Endothelial cell of umbilical vein (primary cell): ENCODE results near the gene WIPF3.

Source experiments
- EZH2 ChIP-seq: IDR thresholded peaks from 2 replicates; pipeline ENCODE4 v1.6.1; 2012; ENCODE audit warnings: borderline replicate concordance, low read depth, mild to moderate bottlenecking, moderate library complexity, low read length, inconsistent platforms; ENCODE audit not compliant: severe bottlenecking
- FOS ChIP-seq: IDR thresholded peaks from 2 replicates; pipeline ENCODE4 v1.6.1; 2011; ENCODE audit warnings: mild to moderate bottlenecking, low read length, moderate library complexity, borderline replicate concordance; ENCODE audit not compliant: insufficient read depth
- JUN ChIP-seq: IDR thresholded peaks from 2 replicates; pipeline ENCODE4 v1.6.1; 2011; ENCODE audit warnings: borderline replicate concordance, low read depth; ENCODE audit not compliant: insufficient read length, insufficient read depth
- POLR2A ChIP-seq: IDR thresholded peaks from 2 replicates; pipeline ENCODE4 v1.6.1; 2012; ENCODE audit warnings: low read depth, mild to moderate bottlenecking, control low read depth, low read length
- POLR2AphosphoS5 ChIP-seq: IDR thresholded peaks from 2 replicates; pipeline ENCODE4 v1.6.1; 2012; ENCODE audit warnings: low read depth, mild to moderate bottlenecking, control low read depth, low read length, moderate library complexity; ENCODE audit not compliant: insufficient read depth
- TF ChIP-seq, protein P1 (sequence below), 2 donors: IDR thresholded peaks; 1 replicate in 1 of 2; 2 replicates in 1 of 2; pipeline ENCODE4 v1.5.1; 2011; ENCODE audit warnings: low read length in 2 of 2, mild to moderate bottlenecking in 2 of 2, moderate library complexity in 2 of 2, control low read depth in 1 of 2, inconsistent platforms in 1 of 2, low read depth in 1 of 2; ENCODE audit not compliant: insufficient read depth in 1 of 2; ENCODE audit errors: extremely low read depth in 1 of 2
- TF ChIP-seq, protein P2 (sequence below): IDR thresholded peaks from 2 replicates; pipeline ENCODE4 v1.6.1; 2011; ENCODE audit not compliant: insufficient read depth, insufficient read length

DNA sequence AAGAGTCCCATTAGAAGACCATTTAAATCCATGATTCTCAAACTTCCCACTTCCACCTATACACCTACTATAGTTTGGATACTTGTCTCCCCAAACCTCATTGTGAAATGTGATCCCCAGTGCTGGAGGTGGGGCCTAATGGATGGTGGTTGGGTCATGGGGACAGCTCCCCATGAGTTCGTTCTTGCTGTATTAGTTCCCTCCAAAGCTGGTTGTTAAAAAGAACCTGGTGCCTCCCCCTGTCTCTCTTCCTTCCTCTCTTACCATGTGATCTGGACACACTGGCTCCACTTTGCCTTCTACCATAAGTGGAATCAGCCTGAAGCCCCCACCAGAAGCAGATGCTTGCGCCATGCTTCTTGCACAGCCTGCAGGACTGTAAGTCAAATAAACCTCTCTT, 53.9 kb downstream of the WIPF3 start:
- TF ChIP-seq, protein P1, sequence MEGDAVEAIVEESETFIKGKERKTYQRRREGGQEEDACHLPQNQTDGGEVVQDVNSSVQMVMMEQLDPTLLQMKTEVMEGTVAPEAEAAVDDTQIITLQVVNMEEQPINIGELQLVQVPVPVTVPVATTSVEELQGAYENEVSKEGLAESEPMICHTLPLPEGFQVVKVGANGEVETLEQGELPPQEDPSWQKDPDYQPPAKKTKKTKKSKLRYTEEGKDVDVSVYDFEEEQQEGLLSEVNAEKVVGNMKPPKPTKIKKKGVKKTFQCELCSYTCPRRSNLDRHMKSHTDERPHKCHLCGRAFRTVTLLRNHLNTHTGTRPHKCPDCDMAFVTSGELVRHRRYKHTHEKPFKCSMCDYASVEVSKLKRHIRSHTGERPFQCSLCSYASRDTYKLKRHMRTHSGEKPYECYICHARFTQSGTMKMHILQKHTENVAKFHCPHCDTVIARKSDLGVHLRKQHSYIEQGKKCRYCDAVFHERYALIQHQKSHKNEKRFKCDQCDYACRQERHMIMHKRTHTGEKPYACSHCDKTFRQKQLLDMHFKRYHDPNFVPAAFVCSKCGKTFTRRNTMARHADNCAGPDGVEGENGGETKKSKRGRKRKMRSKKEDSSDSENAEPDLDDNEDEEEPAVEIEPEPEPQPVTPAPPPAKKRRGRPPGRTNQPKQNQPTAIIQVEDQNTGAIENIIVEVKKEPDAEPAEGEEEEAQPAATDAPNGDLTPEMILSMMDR (IDR thresholded peaks at IDR 0.05; ENCODE audit: extremely low read depth in 1 of 2, insufficient read depth in 1 of 2, low read depth in 1 of 2, low read length in 2 of 2): no peak
- TF ChIP-seq, protein P2, sequence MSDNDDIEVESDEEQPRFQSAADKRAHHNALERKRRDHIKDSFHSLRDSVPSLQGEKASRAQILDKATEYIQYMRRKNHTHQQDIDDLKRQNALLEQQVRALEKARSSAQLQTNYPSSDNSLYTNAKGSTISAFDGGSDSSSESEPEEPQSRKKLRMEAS: no peak
- TF ChIP-seq FOS: no peak
- no peak for TF ChIP-seq EZH2
- TF ChIP-seq POLR2A: no peak
- TF ChIP-seq POLR2AphosphoS5: no peak
- TF ChIP-seq JUN: no peak
